ENCODE data around the gene ITGB5.

Gene ITGB5

DNA sequence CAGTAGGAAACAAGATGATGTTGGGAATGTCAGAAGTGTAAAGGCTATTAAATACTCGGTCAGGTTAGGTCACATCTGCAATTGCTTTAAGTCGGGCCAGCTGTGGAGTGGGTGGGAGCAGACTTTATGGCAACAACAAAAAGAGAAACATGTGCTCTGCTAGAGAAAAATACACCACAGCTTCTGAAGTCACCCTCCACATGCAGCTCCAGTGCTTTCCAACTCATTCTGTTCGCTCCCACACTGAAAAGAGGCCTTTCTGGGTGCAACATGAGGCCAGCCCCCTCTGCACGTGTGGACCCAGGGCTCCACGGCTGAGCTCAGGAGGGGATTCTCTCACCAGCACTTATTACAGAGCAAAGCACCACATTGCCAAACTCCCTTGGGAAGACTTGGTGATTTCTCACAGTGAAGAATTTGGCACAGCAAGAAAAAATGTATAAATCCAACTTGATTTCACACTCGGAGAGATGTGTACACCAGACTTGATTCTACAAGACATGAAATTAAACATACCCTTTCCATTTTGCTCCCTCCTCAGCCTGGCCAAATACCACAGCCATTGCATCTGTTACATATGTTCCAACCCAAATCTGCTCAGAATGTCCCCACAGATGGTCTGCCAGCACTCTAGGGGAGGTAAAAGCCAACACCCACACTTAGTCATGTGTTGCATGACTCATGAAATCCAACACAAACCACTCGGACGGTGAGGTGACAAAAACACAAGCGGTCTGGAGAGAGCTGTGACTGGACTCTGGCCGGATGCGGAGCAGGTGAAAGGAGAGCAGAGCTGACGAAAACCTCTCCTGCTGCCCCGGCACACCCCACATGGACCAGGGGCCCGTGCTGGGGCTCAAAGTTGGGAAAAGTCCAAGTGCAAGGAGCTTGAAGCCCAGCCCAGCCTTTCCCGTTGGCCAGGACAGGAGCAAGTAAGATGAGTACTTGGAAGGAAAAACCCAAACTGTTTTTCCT is 74.6 kb downstream of the ITGB5 start:
- Mint-ChIP-seq H3K36me3 (ENCODE audit: low read depth) (no peaks in the 10 kb centered on the region), H3K9me3 (no peaks in the 10 kb centered on the region), H3K4me3 (no peak overlapping the region), H3K27ac (no peak overlapping the region), H3K27me3 (ENCODE audit: low read depth) (peaks cover 7% of the 10 kb centered on the region), H3K4me1 (ENCODE audit: low read depth) (no peaks in the 10 kb centered on the region)
- DNase-seq (ENCODE audit: low spot score): no peak

DNA sequence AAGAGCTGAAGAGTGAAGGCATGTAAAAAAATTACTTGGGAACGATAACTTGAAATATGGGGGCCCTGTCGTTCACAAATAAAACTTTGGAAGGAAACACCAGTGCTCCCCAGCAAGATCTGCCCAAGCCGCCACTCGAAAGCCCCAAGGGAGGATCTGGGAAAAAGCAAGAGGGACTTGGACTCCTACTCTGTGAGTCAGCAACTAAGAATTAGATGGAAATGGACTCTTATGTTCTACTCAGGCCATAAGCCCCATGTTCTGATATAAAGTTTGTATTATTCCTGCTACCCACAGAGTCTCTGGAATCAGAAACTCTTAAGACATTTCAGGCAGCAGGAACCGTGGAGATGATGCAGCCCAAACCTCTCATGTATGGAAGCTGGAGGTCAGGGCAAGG is 75.7 kb downstream of the ITGB5 start:
- Mint-ChIP-seq H3K27ac (no peak overlapping the region), H3K27me3 (ENCODE audit: low read depth) (peaks cover 7% of the 10 kb centered on the region), H3K4me1 (ENCODE audit: low read depth) (no peaks in the 10 kb centered on the region), H3K9me3 (no peaks in the 10 kb centered on the region), H3K4me3 (no peak overlapping the region), H3K36me3 (ENCODE audit: low read depth) (no peaks in the 10 kb centered on the region)
- no peak for DNase-seq (ENCODE audit: low spot score)

DNA sequence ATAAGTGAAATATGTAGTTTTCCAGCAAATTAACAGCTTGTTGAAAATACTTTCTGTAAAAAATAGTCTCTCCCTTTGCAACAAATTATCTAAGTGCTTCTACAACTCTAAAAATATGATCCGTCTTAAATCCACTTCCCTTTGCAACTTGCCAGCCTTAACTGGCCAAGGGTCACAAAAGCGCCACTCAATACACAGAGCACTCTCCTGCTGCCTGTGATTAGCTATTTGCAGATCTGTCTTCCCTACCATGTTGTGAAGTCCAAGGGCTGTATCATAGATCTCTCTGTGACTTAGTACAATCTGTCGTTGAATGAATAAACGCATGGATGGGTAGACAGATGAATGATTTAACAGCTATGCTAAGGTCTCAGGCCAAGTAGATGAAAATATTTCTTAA is 76.2 kb downstream of the ITGB5 start:
- peaks cover 10% of the 10 kb centered on the region for H3K27me3 Mint-ChIP-seq (ENCODE audit: low read depth)
- H3K4me3 Mint-ChIP-seq: no peak overlapping the region
- no peaks in the 10 kb centered on the region for H3K9me3 Mint-ChIP-seq

DNA sequence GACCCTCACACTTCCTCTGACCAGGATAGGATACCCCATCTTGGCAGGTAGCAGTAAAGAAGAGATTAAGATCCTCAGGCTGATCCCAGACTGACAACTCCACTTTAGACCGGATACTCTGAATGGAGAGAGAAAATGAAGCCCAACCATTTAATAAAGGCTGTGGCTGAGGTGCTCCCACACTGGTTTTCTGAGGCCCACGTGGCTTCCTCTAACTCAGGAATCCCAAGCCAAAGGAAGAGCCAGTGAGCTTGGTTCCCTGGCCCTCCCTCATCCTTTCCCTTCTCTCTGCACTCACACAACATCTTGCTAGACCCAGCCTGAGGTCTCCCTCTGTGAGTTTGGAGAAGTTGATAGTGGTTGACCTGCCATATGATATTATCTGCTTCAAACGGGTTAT is 78.1 kb downstream of the ITGB5 start:
- Mint-ChIP-seq H3K4me3 (no peak overlapping the region), H3K36me3 (ENCODE audit: low read depth) (no peaks in the 10 kb centered on the region), H3K9me3 (no peaks in the 10 kb centered on the region), H3K27ac (no peak overlapping the region), H3K27me3 (ENCODE audit: low read depth) (peaks cover 12% of the 10 kb centered on the region), H3K4me1 (ENCODE audit: low read depth) (no peaks in the 10 kb centered on the region)
- DNase-seq (ENCODE audit: low spot score): no peak

More for the DNA sequence above, 76.2 kb downstream of the ITGB5 start:
- no peaks in the 10 kb centered on the region for H3K36me3 Mint-ChIP-seq (ENCODE audit: low read depth)
- no peaks in the 10 kb centered on the region for H3K4me1 Mint-ChIP-seq (ENCODE audit: low read depth)
- no peak overlapping the region for H3K27ac Mint-ChIP-seq
- DNase-seq (ENCODE audit: low spot score): no peak

DNA sequence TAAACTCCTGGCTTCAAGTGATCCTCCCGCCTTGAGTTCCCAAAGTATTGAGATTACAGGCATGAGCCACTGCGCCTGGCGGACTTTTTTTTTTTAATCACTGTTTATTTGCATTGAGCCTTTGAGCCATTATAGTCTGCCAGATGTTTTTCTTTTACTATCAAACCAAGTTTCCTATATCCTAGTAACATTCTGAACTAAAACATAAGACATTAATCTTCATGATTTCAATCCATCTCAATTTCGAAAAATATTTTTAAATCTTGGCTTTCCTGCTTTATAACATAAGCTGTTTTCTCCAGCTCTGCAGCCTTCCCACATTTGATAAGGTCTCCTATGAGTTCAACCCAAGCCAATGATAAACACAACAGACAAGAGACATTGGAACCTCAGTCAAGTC is 81.5 kb downstream of the ITGB5 start:
- H3K4me1 Mint-ChIP-seq (ENCODE audit: low read depth): no peaks in the 10 kb centered on the region

DNA sequence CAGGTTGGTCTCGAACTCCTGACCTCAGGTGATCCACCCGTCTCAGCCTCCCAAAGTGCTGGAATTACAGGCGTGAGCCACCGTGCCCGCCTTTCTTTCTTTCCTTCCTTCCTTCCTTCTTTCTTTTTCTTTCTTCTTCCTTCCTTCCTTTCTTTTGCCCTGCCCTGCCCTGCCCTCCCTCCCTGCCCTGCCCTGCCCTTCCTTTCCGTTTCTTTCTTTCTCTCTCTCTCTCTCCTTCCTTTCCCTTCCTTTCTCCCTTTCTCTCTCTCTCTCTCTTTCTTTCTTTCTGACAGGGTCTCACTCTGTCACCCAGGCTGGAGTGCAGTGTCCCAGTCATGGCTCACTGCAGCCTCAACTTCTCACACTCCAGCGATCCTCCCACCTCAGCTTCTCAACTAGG is 82.3 kb downstream of the ITGB5 start:
- H3K9me3 Mint-ChIP-seq: no peaks in the 10 kb centered on the region
- peaks cover 9% of the 10 kb centered on the region for H3K27me3 Mint-ChIP-seq (ENCODE audit: low read depth)
- no peaks in the 10 kb centered on the region for H3K4me1 Mint-ChIP-seq (ENCODE audit: low read depth)
- H3K36me3 Mint-ChIP-seq (ENCODE audit: low read depth): no peaks in the 10 kb centered on the region
- no peak for DNase-seq (ENCODE audit: low spot score)
- no peak overlapping the region for H3K4me3 Mint-ChIP-seq
- H3K27ac Mint-ChIP-seq: no peak overlapping the region

More for the DNA sequence above, 81.5 kb downstream of the ITGB5 start:
- Mint-ChIP-seq H3K4me3 (no peak overlapping the region), H3K27me3 (ENCODE audit: low read depth) (peaks cover 9% of the 10 kb centered on the region), H3K36me3 (ENCODE audit: low read depth) (no peaks in the 10 kb centered on the region), H3K9me3 (no peaks in the 10 kb centered on the region), H3K27ac (no peak overlapping the region)
- no peak for DNase-seq (ENCODE audit: low spot score)

DNA sequence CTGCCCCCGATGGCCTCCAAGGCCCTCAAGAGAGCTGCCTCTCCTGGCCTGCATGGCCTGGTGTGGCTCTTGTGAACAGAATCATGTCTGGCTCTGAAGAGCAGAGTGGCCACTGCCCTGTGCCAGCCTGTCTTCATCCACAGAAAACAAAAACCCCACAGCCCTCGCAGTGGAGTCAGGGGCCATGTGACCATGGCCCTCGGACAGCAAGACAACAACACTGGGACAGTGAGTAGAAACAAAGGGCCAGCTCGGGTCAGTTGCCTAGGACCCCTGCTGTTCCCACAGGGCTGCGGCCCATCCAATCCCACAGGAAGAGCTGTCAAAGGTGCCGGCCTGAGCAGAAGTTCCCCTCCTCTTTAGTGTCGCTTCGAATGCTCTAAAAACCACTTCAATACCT is 84.5 kb downstream of the ITGB5 start:
- Mint-ChIP-seq H3K4me3 (no peak overlapping the region), H3K9me3 (no peaks in the 10 kb centered on the region), H3K27me3 (ENCODE audit: low read depth) (peaks cover 5% of the 10 kb centered on the region), H3K36me3 (ENCODE audit: low read depth) (no peaks in the 10 kb centered on the region), H3K4me1 (ENCODE audit: low read depth) (no peaks in the 10 kb centered on the region), H3K27ac (no peak overlapping the region)
- DNase-seq (ENCODE audit: low spot score): no peak

DNA sequence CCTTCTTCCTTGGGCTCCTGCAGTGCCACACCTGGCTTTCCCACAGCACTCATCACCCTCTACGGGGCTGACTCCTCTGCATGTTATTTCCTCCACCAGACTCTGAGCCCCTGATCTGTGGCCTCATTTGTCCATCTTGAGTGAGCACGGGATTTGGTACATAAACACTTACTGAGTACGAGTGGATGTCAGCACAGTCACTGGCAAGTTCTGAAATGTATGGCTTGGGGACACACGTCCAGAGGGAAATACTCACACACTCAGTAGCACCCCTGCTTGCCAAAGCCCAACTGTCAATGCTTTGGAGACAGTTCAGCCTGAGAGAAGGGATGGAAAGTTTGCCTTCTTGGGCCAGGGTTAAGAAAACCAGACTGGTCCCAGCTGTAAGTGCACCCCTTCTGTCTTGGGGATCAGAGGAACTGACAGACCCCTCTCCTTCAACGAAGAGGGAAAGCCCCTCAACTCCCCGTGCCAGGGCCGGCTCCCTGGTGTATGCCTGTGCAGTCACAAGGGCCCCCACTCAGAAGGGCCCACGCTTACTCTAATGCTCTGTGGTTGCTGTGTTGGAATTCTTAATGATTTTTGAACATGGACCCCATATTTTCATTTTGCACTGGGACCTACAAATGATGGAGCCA is 85.0 kb downstream of the ITGB5 start:
- Mint-ChIP-seq H3K4me3 (no peak overlapping the region), H3K27ac (no peak overlapping the region), H3K4me1 (ENCODE audit: low read depth) (no peaks in the 10 kb centered on the region), H3K9me3 (no peaks in the 10 kb centered on the region), H3K36me3 (ENCODE audit: low read depth) (no peaks in the 10 kb centered on the region), H3K27me3 (ENCODE audit: low read depth) (peaks cover 5% of the 10 kb centered on the region)
- DNase-seq (ENCODE audit: low spot score): no peak

DNA sequence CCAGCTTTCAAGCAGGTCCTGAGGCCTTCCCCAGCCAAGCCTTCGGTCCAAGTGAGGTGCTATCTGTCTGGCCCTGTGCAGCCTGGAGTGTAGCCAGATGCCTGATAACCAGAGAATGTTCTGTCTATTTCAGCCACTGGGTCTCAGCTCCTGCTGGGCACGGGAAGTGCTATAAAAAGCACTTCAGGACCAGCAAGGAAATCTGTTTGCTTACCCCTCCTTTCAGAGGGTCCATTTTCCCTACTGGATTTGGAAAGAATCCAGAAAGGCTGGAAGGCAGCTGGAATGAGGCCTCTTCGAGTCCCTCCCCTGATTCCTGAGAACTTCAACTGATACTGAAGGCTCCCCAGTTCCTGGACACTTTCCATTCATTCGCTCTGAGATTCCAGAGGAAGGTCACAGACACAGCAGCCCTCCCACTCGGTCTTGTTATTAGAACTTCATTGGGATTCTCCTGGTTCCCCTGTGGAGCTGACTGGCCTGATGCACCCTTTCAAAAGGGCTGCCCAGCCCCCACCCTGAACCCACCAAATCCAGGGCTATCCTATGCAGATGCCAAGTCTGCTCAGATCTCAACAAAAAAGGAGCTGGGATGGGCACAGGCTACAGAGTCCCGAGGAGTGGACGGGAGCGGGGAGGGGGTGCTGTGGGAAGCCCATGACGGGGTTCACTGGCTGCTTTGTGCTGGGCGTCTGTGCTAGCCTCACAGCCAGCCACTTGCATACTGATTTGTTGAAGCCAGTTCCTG is 86.5 kb downstream of the ITGB5 start:
- no peak overlapping the region for H3K4me3 Mint-ChIP-seq
- no peaks in the 10 kb centered on the region for H3K4me1 Mint-ChIP-seq (ENCODE audit: low read depth)
- H3K27me3 Mint-ChIP-seq (ENCODE audit: low read depth): no peaks in the 10 kb centered on the region
- no peaks in the 10 kb centered on the region for H3K36me3 Mint-ChIP-seq (ENCODE audit: low read depth)
- no peaks in the 10 kb centered on the region for H3K9me3 Mint-ChIP-seq
- H3K27ac Mint-ChIP-seq: no peak overlapping the region
- DNase-seq (ENCODE audit: low spot score): no peak

DNA sequence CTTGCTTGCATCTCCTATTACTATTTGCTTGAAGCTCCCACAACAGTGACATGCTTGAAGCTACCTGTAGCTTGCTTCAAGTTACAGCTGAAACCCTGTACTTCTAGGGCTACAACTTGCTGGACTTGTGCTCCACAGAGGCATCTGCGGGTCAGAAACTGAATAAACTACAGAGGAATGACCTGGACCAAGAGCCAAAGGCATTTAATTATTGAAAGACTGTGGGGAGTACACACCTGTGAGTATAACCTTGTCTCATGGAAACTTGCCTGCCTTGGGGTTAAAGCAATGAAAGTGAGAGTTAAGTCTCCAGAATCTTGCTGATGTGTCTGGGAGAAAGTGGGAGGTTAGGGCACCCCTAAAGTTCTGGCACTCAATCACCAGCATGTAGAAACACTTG is 87.1 kb downstream of the ITGB5 start:
- H3K27ac Mint-ChIP-seq: no peak overlapping the region
- H3K27me3 Mint-ChIP-seq (ENCODE audit: low read depth): no peaks in the 10 kb centered on the region
- no peak for DNase-seq (ENCODE audit: low spot score)
- no peak overlapping the region for H3K4me3 Mint-ChIP-seq
- H3K4me1 Mint-ChIP-seq (ENCODE audit: low read depth): no peaks in the 10 kb centered on the region
- H3K9me3 Mint-ChIP-seq: no peaks in the 10 kb centered on the region
- H3K36me3 Mint-ChIP-seq (ENCODE audit: low read depth): no peaks in the 10 kb centered on the region

DNA sequence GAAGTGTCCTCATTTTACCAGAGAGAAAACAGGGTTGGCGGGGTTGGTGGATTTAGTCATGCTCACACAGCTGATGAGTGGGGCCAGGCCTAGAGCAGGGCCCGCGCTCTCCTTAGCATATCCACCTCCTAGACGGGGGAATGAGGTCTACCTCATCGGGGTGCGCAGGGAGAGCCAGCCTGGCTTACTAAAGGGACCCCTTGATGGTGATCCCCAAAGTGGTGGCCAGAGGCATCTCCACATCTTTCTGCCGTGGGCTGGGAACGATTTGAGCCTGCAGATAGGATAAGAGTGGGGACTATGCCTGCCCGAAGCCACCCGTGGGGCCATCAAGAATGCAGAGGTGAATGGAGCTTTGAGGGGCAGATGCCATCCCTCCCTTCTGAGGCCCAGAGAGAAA is 87.5 kb downstream of the ITGB5 start:
- no peak overlapping the region for H3K27ac Mint-ChIP-seq
- H3K4me3 Mint-ChIP-seq: no peak overlapping the region
- H3K27me3 Mint-ChIP-seq (ENCODE audit: low read depth): no peaks in the 10 kb centered on the region
- H3K9me3 Mint-ChIP-seq: no peaks in the 10 kb centered on the region
- no peaks in the 10 kb centered on the region for H3K36me3 Mint-ChIP-seq (ENCODE audit: low read depth)
- DNase-seq (ENCODE audit: low spot score): no peak
- H3K4me1 Mint-ChIP-seq (ENCODE audit: low read depth): no peaks in the 10 kb centered on the region

DNA sequence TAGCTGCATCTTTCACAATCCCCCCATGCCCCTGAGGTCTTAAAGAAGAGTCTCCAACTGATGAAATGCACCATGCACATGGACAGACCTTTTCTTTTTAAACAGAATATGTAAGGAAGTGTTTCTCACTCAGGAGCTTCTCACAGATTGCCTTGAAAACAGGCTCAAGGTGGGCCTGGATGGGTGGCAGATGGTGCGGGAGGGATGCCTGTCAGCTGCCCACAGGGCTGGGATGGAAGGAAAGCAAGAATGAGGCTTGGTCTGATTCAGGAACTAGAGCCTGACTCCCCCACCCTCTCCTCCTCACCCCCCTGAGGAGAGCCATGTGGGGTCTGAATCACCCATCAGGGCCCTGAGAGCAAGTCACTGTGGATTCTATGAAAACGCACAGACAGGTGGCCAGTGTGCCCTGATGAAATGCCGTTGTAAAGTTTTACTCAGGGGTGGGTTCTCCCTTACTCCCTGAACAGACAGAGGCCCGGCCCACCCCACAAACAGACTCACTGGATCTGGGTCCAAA is 89.7 kb downstream of the ITGB5 start:
- no peak for DNase-seq (ENCODE audit: low spot score)
- H3K27ac Mint-ChIP-seq: no peak overlapping the region
- H3K4me3 Mint-ChIP-seq: no peak overlapping the region
- no peaks in the 10 kb centered on the region for H3K9me3 Mint-ChIP-seq
- H3K27me3 Mint-ChIP-seq (ENCODE audit: low read depth): no peaks in the 10 kb centered on the region
- H3K36me3 Mint-ChIP-seq (ENCODE audit: low read depth): no peaks in the 10 kb centered on the region
- no peaks in the 10 kb centered on the region for H3K4me1 Mint-ChIP-seq (ENCODE audit: low read depth)

DNA sequence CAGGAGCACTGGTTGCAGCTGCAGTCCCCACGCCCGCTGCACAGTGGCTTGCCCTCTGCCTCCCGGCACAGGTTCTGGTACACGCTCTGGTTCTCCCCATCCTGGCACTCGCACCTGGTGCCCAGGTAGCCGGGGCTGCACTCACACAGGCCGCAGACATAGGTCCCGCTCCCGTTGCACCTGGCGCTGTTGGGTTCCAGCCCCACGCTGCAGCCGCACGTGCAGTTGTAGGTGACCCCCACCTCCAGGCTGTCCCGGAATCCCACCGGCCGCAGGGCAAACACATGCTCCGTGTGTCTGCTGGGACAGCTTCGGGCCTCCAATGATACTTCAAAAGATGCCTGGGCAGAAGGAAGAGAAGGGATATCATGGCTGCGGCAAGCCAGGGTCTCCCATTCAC is 90.7 kb downstream of the ITGB5 start:
- DNase-seq (ENCODE audit: low spot score): no peak
- Mint-ChIP-seq H3K4me1 (ENCODE audit: low read depth) (peaks cover 2% of the 10 kb centered on the region), H3K36me3 (ENCODE audit: low read depth) (no peaks in the 10 kb centered on the region), H3K9me3 (no peaks in the 10 kb centered on the region), H3K27me3 (ENCODE audit: low read depth) (peaks cover 3% of the 10 kb centered on the region), H3K27ac (no peak overlapping the region), H3K4me3 (no peak overlapping the region)
